GM21360 (cell line): ENCODE data around the gene TMEM132C.

ENCODE experiments used
- ATAC-seq: cut with Tn5 transposase; IDR thresholded peaks from one replicate; pipeline ENCODE4 v1.9.1; 2021; ENCODE audit warnings: mild to moderate bottlenecking, moderate library complexity; ENCODE audit not compliant: unreplicated experiment

The TMEM132C gene

DNA sequence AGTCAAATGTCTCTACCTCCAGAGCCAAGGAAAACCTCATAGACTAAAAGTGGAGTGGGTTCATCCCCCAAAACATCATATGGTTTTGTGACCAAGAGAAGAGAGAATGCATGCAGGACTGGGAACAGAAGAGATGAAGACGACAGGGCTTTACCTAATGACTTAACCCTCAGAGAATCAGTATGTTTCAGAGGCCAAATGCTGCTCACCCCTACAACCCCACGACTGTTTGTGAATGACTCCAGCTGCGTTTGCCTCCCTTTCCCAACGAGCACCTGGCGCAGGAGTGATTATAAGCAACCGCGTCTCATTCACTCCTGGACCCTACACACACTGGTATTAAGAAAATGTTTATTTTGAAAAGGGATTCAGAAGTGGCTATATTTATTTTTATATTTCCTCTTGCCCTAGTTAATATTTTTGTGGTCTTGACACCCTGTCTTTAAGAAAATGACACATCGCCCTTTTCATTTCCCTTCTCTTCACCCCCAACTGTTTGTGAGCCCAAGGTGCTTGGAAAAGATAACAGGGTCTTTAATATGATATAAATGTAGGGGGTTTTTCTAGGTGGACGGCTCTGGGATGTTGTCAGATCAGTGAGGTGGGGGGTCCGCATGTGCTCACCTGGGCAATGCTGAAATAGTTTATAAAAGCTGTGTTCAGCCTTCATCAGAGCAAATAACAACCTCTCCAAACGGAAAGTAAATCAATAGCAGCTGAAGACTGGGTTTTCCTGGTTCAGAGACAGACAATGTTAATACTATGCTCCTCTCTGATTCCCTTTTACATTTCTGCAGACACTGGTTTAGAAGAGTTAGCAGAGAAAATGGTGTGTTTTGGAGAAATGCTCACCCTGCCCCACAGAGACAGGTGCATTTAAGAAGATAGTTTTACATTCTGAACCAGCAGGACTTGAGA lies 479.1 kb downstream of the TMEM132C start:
- ATAC-seq = no peak

DNA sequence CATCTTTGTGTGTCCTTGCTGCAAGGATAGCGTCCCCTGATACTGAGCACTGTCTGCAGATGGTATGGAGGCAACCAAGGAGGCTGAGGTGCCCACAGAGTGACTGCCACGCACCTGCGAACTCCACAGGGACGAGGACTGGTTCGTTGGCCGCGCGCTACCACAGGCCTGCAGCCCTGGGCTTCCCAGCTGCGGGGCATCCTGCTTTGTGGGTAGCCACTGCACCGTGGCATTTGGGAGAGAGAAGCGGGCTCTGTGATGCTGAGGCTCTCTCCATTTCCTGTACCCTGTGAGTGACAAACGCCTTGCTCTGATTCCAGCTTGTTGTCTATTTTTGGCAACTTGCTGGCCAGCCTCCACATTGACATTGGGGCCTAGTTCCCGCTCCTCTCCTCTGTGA lies 480.5 kb downstream of the TMEM132C start:
- no peak for ATAC-seq

DNA sequence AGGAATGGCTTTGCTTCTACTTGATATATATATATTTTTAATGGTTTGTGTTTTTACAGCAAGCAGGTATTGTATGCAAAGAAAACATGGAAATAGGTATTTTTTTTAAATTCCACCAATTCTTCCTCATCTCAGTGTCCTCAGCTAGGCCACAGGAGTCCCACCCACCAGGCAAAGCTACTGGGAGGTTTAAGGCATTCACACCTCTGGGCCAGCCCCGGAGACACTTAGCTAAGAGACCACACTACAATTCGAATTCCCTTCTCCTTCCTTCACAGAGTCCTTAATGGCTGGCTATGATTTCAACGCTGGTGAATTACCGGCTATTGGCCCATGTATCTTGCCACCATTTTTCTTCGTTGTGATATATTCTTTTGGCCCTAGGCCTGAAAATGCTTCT lies 485.4 kb downstream of the TMEM132C start:
- ATAC-seq = no peak

DNA sequence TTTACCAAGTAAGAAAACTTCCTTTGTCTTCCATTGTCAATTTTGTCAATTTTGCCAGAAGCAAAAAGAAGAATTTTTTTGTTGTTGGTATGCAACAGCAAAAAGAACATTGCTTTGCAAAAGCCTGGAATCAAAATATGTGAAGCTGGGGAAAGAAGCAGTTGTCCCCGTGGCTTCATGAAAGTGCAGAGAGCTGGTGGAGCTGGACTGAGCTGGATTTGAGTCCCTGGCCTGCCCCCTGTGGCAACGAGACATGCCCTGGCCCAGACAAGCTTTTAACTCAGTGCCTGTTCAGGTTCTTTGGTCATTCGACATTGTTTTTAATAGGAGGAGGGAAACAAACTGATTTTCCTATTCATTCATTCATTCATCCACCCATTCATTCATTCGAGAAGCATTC lies 486.5 kb downstream of the TMEM132C start:
- ATAC-seq = no peak

DNA sequence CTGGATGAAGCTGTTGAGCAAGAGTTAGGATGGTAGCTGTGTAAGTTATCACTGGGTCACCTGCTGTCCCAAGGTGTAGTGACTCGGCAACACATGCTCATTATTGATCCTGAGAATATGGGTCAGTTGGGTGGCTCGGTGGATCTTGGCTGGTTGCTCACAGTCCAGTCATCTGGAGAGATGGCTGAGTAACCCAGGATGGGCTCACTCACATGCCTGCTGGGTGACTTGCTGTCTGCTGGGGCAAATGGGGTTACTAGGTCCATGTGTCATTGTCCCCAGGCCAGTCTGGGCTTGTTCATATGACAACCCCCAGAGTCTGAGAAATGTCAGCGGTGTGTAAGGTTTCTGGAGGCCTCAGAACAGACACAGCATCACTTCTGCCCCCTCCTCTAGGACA lies 487.3 kb downstream of the TMEM132C start:
- ATAC-seq = no peak

DNA sequence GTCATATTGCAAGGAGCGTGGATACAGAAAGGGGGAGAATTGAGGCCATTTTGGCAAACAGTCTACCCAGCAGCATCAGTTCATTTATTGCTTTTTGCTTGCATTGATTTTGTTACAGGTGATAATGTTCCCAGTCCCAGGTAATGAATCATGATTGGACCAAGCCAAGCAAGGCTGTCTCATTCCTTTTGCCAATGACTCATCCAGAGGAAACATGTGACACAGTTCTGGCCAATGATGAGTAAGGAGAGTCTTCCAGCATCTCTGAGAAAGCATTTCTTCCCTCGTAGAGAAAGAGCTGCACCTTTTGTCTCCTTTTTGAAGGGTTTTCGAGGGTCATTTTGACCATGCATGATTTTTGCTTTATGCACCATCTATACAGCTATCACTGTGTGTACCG lies 488.6 kb downstream of the TMEM132C start:
- no peak for ATAC-seq
